ENCODE data around the gene CYP2B6.
"Not testable (repeated sequence)": the region's sequence is repeated elsewhere in the genome, so short reads cannot be mapped to it uniquely, and the experiment has no call there.

The CYP2B6 gene

DNA sequence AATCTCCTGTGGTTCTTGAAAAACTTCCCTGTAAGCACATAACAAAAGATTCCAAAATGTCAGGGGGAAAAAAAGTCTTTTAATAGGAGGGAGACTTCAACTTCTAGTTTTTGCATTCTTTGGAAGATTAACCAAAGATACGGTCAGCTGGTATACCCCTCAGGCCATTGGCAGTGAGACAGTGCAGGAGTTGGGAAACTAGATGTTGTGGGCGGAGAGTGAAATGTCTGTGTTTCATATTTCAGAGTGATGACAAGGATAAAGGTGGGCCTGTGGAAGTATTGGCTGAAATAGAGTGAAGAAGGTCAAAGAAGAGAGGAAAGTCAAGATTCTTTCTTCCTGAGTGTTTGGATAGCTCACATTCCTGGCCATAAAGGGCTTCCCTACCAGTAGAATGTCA is 40.8 kb downstream of the CYP2B6 start:
- DNase-seq (ENCODE audit: low spot score), result no peak

DNA sequence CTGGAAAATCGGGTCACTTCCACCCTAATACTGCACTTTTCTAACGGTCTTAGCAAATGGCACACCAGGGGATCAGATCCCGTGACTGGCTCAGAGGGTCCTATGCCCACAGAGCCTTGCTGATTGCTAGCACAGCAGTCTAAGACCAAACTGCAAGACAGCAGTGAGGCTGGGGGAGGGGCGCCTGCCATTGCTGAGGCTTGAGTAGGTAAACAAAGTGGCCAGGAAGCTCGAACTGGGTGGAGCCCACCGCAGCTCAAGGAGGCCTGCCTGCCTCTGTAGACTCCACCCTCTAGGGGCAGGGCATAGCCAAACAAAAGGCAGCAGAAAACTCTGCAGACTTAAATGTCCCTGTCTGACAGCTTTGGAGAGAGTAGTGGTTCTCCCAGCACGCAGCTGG is 42.2 kb downstream of the CYP2B6 start:
- DNase-seq (ENCODE audit: low spot score), result not testable (repeated sequence)

DNA sequence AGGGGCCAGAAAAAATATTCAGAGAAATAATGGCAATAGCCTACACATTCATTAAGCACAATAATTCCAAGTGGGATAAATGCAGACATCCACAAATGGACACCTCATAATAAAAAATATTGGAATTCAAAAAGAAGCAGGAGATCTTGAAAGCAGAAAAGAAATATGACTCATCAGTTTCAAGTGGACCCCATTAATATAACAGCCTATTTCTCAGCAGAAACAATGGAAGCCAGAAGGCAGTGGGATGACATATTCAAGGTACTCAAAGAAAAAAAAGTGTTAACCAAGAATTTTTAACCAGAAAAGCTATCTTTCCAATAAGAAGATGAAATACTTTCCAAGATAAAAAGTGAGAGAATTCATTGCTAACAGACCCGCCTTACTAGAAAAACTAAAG is 48.7 kb downstream of the CYP2B6 start:
- no peak for DNase-seq (ENCODE audit: low spot score)

DNA sequence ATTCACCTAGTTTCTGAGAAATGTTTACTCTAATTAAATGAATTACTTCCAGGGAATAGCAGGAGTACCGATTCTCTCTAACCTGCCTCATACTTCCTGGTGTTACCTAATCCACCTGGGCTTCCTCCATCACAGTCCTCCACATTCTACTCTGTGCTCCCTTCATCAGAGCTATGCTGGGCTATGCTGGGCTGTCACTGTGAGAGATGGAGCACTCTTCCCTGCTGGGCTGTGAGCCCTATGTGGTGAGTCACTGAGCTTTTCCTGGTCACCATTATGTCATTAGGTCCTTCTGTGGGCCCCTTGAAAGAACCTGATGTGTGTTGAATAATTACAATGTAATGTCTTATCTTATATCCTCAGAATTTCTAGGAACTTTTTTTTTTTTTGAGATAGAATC is 54.0 kb downstream of the CYP2B6 start:
- DNase-seq (ENCODE audit: low spot score), result not testable (repeated sequence)

GRCh38 chr19:41050426-41050825 is 59.3 kb downstream of the CYP2B6 start:
- DNase-seq (ENCODE audit: low spot score), result no peak

GRCh38 chr19:41052162-41052561 is 61.1 kb downstream of the CYP2B6 start:
- not testable (repeated sequence) for DNase-seq (ENCODE audit: low spot score)

DNA sequence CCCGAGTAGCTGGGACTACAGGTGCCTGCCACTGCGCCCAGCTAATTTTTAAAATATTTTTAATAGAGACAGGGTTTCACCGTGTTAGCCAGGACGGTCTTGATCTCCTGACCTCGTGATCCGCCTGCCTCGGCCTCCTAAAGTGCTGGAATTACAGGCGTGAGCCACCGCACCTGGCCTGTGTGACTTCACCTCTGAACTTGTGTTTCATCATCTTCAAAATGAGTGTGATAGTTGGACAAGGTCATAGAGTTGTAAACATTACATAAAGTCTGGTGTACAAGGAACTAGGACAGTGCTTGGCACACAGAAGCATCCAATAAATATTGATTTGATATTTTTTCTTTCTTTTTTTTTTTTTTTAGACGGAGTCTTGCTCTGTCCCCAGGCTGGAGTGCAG is 62.2 kb downstream of the CYP2B6 start:
- DNase-seq (ENCODE audit: low spot score), result not testable (repeated sequence)

- no peak for DNase-seq (ENCODE audit: low spot score)
Observed at GRCh38 chr19:41064974-41065569, 74.0 kb downstream of the CYP2B6 start.

Data from D341Med (cell line).